H1 (cell line): ENCODE results near the gene GOLGA2. TPM values are rescaled to one million over a fixed set of nuclear protein-coding genes. Genes with fewer than 3 reads are reported as not detected.

Experiments
- CBX8 ChIP-seq: fragments of 300-800, 300-1000 bp; sonication (generic); IDR thresholded peaks from 2 replicates; pipeline ENCODE4 v1.7.1; 2016; ENCODE audit warnings: low read depth, low read length, borderline replicate concordance
- MAFK ChIP-seq: IDR thresholded peaks from 2 replicates; pipeline ENCODE4 v1.6.1; 2012; ENCODE audit warnings: low read depth, mild to moderate bottlenecking, improper control_type of control experiment, low read length
- RAD21 ChIP-seq, 2 experiments: IDR thresholded peaks in 1 of 2; conservative IDR thresholded peaks in 1 of 2; 2 replicates each; pipeline ENCODE4 v1.6.1; 2011; ENCODE audit warnings: low read depth in 2 of 2, low read length in 2 of 2, improper control_type of control experiment in 1 of 2, inconsistent platforms in 1 of 2, mild to moderate bottlenecking in 1 of 2, moderate library complexity in 1 of 2
- RFX5 ChIP-seq: IDR thresholded peaks from 2 replicates; pipeline ENCODE4 v1.6.1; 2011; ENCODE audit warnings: low read depth, low read length, improper control_type of control experiment, borderline replicate concordance
- polyA plus RNA-seq, 7 experiments: library from polyadenylated mRNA; depleted of rRNA in 3 of 7; stranded (reverse) in 5 of 7; unstranded in 2 of 7; fragments of >200 nt in 5 of 7; fragments of 200-250 nt in 2 of 7; gene quantifications; 1 replicate in 5 of 7; 2 replicates in 1 of 7; 4 replicates in 1 of 7; pipeline versions ENCODE4 v1.2.1 to v1.2.3, GENCODE V29; 2011 to 2013; ENCODE audit warnings: missing spikeins in 2 of 7, mixed read lengths in 2 of 7
- total RNA-seq: library from RNA; stranded (reverse); fragmentation: NEBNext Ultra II Directional; extraction: Animal tissue kit (Norgen Biotek cat#: 25700); gene quantifications from 2 replicates; pipeline ENCODE4 v1.2.1, GENCODE V29; 2021
- TF ChIP-seq, protein P1 (sequence below): IDR thresholded peaks from 2 replicates; pipeline ENCODE4 v1.6.1; 2011; ENCODE audit warnings: low read length, improper control_type of control experiment

The GOLGA2 gene
- total and polyA plus RNA-seq, 2 of the 8 experiments (the other 6 are each of a cell fraction or from before 2014, with no cell fraction given) = 13.1 to 43.6 TPM

DNA sequence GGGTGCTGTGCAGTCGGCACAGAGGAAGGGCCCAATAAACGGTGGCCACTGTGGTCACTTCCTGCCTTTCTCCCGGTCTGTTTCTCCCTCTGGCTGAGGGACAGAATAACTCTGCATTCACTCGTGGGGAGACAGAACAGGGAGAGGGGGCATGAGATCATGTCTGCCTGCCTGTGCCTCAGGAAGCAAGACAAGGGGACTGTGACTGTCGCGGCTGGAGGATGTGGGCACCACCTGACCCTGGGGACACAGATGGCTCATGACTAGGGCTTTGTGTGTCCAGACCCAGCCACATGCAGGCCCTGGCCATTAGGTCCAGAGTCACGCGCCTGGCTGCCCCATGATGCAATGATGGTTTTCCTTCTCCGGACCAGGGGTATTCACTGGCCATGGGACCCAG is 40.6 kb upstream of the GOLGA2 start (continued):
- TF ChIP-seq RFX5 (no peak), MAFK (no peak), RAD21 (IDR thresholded peaks at IDR 0.05 in 1 of 2, conservative IDR thresholded peaks at IDR 0.05 in 1 of 2; ENCODE audit: low read depth in 2 of 2, low read length in 2 of 2) (no peak), CBX8 (no peak)
- TF ChIP-seq, protein P1, sequence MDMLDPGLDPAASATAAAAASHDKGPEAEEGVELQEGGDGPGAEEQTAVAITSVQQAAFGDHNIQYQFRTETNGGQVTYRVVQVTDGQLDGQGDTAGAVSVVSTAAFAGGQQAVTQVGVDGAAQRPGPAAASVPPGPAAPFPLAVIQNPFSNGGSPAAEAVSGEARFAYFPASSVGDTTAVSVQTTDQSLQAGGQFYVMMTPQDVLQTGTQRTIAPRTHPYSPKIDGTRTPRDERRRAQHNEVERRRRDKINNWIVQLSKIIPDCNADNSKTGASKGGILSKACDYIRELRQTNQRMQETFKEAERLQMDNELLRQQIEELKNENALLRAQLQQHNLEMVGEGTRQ = no peak
- TF ChIP-seq, all 59 proteins: peak for 0
